Measurements from ENCODE around the gene THSD1. TPM values are rescaled to one million over a fixed set of nuclear protein-coding genes. Genes with fewer than 3 reads are reported as not detected.

The THSD1 gene
- total RNA-seq, 2 experiments from 2014 or later: 0.18 to 0.31 TPM

GRCh38 chr13:52432456-52432855 lies 26.5 kb upstream of the THSD1 start:
- Mint-ChIP-seq H3K27me3 (no peaks in the 10 kb centered on the region), H3K9me3 (no peaks in the 10 kb centered on the region), H3K4me1 (ENCODE audit: low read depth) (no peaks in the 10 kb centered on the region), H3K4me3 (no peak overlapping the region), H3K27ac (no peak overlapping the region), H3K36me3 (ENCODE audit: low read depth) (peaks cover 39% of the 10 kb centered on the region)
- ChIA-PET POLR2A (no interaction called here), CTCF (interaction anchor here (0.7 kb wide), 1 partner anchor 18 kb away, joined by 4 read pairs; the partner anchor contains the start of gene VPS36)
- intact Hi-C loops (cut with micrococcal nuclease): no loop called here
- DNase-seq (no peak), ATAC-seq (no peak)
- TF ChIP-seq, protein P1, sequence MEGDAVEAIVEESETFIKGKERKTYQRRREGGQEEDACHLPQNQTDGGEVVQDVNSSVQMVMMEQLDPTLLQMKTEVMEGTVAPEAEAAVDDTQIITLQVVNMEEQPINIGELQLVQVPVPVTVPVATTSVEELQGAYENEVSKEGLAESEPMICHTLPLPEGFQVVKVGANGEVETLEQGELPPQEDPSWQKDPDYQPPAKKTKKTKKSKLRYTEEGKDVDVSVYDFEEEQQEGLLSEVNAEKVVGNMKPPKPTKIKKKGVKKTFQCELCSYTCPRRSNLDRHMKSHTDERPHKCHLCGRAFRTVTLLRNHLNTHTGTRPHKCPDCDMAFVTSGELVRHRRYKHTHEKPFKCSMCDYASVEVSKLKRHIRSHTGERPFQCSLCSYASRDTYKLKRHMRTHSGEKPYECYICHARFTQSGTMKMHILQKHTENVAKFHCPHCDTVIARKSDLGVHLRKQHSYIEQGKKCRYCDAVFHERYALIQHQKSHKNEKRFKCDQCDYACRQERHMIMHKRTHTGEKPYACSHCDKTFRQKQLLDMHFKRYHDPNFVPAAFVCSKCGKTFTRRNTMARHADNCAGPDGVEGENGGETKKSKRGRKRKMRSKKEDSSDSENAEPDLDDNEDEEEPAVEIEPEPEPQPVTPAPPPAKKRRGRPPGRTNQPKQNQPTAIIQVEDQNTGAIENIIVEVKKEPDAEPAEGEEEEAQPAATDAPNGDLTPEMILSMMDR (IDR thresholded peaks at IDR 0.05): no peak

GRCh38 chr13:52428295-52428694 lies 22.3 kb upstream of the THSD1 start:
- no peaks in the 10 kb centered on the region for H3K27me3 Mint-ChIP-seq
- peaks cover 38% of the 10 kb centered on the region for H3K36me3 Mint-ChIP-seq (ENCODE audit: low read depth)
- no peak overlapping the region for H3K27ac Mint-ChIP-seq
- DNase-seq (no peak), ATAC-seq (no peak)
- POLR2A ChIA-PET: no interaction called here
- TF ChIP-seq, protein P1 (IDR thresholded peaks at IDR 0.05): no peak
- CTCF ChIA-PET: interaction anchor here (1.9 to 3.8 kb wide), 2 partner anchors 22 to 23 kb away, joined by 6 to 12 read pairs; partner anchors contain the start of gene VPS36
- no peaks in the 10 kb centered on the region for H3K4me1 Mint-ChIP-seq (ENCODE audit: low read depth)
- H3K4me3 Mint-ChIP-seq: no peak overlapping the region
- no peaks in the 10 kb centered on the region for H3K9me3 Mint-ChIP-seq
- intact Hi-C loops (cut with micrococcal nuclease): no loop called here

GRCh38 chr13:52421216-52421615 lies 15.2 kb upstream of the THSD1 start:
- Mint-ChIP-seq H3K4me3 (no peak overlapping the region), H3K9me3 (no peaks in the 10 kb centered on the region), H3K27me3 (no peaks in the 10 kb centered on the region), H3K27ac (no peak overlapping the region), H3K4me1 (ENCODE audit: low read depth) (no peaks in the 10 kb centered on the region), H3K36me3 (ENCODE audit: low read depth) (peaks cover 35% of the 10 kb centered on the region)
- POLR2A ChIA-PET: no interaction called here
- TF ChIP-seq, protein P1 (IDR thresholded peaks at IDR 0.05): no peak
- CTCF ChIA-PET: interaction anchor here (4.1 kb wide), 1 partner anchor 29 kb away, joined by 19 read pairs; the partner anchor contains the start of gene VPS36
- intact Hi-C loops (cut with micrococcal nuclease): no loop called here
- ATAC-seq: no peak
- no peak for DNase-seq

- Mint-ChIP-seq H3K27me3 (no peaks in the 10 kb centered on the region), H3K27ac (no peak overlapping the region), H3K9me3 (no peaks in the 10 kb centered on the region), H3K4me3 (no peak overlapping the region), H3K4me1 (ENCODE audit: low read depth) (no peaks in the 10 kb centered on the region), H3K36me3 (ENCODE audit: low read depth) (peaks cover 35% of the 10 kb centered on the region)
- POLR2A ChIA-PET: no interaction called here
- intact Hi-C loops (cut with micrococcal nuclease): no loop called here
- CTCF ChIA-PET: no interaction called here
- DNase-seq: no peak
- TF ChIP-seq, protein P1 (IDR thresholded peaks at IDR 0.05): no peak
- no peak for ATAC-seq
These were observed 13.1 kb upstream of the THSD1 start for GRCh38 chr13:52419080-52419479.

GRCh38 chr13:52414963-52415362 lies 9.0 kb upstream of the THSD1 start:
- Mint-ChIP-seq H3K27ac (no peak overlapping the region), H3K4me3 (no peak overlapping the region), H3K27me3 (no peaks in the 10 kb centered on the region), H3K9me3 (no peaks in the 10 kb centered on the region), H3K36me3 (ENCODE audit: low read depth) (peaks cover 25% of the 10 kb centered on the region), H3K4me1 (ENCODE audit: low read depth) (no peaks in the 10 kb centered on the region)
- intact Hi-C loops (cut with micrococcal nuclease): no loop called here
- ChIA-PET POLR2A (no interaction called here), CTCF (no interaction called here)
- ATAC-seq: no peak
- TF ChIP-seq, protein P1 (IDR thresholded peaks at IDR 0.05): no peak
- no peak for DNase-seq

Data from activated CD8-positive, alpha-beta T cell treated with anti-CD3 and anti-CD28 coated beads for 36 hours (primary cell).